Glomerular visceral epithelial cell (primary cell): ENCODE measurements around the gene CERK.

Experiments used
- DNase-seq: peaks from one replicate; pipeline ENCODE4 v3.0.0-alpha.2; 2016; ENCODE audit errors: extremely low spot score

Gene CERK

GRCh38 chr22:46764779-46765485 lies 26.9 kb upstream of the CERK start:
- no peak for DNase-seq

DNA sequence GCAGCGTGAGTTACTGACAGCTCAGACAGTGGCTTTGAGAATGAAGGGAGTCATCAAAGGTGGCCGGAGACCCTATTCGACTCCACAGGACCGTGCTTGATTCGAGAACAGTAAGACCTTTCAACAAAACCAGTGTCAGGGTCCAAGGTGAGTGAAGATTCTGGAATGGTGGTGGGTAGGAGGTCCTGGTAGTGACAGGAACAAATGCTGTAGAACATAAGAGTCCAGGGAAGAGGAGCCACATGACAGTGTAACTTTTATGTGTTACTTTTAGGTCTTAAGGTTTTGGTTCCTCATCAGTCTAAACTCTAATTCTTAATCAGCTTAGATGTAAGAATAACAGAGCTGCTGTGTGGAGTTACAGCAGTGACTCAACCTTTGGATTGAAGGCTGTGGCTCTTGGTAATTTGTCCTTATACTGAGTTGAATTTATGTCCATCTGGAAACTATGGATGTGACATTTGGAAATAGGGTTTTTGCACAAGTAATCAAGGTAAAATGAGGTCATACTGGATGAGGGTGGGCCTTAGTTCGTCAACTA lies 26.2 kb upstream of the CERK start:
- DNase-seq, result no peak

DNA sequence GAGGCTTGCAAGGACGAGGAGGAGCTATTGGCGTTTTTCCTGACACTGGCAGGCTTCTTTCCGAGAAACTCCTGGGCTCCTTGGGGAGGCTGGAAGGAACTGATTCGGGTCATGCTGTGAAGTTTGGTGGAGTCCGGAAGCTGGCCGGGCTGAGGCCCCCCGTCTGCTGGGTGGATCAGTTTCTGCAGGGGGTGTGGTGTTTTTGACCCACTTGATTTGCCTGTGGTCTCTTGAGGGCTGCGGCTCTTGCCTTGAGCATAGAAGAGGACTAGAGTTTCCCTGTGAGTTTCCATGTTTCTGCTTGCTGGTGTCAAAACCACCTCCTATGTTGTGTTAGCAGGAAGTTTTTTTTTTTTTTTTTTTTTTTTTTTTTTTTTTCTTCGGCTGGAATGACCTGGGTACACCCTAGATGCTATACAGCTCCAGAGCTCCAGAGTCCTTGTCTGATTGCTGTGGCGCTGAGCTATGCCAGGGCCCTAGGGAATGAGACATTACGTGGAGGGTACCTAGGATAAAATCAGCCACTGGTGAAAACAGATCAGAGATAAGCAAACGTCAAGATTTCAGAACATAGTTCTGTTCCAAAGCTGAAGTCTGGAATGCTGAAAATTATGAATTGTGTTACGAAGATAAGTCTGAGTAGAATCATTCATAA lies 25.1 kb upstream of the CERK start:
- no peak for DNase-seq

GRCh38 chr22:46762238-46763050 lies 24.4 kb upstream of the CERK start, which contains the start of gene TBC1D22A:
TBC1D22A (plus strand) TSS chr22:46762650; CDS start chr22:46762787, 137 bp downstream.
- peak; percentile 89 for DNase-seq

DNA sequence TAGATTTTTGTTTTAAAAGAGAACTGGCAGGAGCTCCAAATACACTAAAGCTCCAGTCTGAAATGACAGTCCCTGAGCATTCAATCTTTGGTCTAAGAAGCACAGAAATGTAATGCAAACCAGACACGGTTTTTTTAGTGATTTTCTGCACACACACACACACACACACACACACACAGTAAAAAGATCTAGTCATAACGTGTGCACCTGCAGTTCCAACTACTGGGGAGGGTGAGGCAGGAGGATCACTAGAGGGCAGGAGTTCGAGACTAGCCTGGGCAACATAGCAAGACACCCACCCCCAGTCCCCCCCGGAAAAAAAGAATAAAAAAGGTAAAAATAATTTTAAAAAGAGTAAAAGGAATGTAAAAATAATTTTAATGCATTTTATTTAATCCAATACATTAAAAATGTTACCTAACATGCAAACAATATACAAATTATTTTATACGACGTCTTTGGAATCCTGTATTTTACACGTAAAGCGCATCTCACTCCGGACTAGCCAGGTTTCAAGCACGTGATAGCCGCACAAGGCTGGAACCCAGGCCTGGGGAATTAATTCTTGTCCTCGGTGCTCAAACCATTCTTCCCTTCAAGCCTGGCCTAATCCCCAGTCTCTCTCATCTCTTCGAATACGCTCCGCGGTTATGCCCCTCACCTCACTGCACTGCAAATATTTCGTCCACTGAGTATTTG lies 23.6 kb upstream of the CERK start:
- DNase-seq, result no peak

DNA sequence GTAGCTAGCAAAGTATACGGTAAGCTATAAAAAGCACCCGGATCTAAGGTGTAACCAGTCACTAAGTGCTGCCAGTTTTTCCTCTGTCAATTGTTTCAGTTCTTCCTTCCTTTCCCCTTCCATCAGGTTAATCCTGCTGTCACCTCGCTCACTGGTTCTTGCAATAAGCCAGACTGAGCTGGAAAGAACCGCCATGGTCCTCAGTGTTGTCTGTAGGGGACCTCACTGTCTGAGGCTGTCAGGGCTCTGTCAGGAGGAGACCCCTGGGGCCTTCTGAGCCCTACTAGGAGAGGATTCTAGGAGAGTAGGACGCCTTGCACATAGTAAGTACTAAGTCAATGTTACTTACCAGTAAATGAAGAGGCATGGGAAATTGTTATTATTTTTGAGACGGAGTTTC lies 23.0 kb upstream of the CERK start:
- DNase-seq, result no peak

DNA sequence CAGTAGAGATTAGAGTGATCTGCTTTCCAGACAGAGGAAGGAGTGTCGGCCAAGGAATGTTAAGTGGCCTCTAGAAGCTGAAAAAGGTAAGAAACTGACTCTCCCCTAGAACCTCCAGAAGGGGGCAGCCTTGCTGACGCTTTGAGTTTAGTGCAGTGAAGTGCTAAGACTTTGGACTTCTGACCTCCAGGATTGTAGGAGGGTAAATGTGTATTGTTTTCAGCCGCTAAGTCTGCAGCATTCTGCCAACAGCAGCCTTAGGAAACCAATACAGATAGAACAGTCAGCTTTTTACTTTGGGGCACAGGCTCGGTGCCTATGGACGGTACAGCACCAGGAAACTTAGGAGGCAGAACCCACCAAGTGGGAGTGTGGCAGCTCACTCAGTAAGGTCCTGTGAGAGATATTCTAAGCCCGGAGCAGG lies 20.8 kb upstream of the CERK start:
- DNase-seq, result peak; percentile 42

- no peak for DNase-seq
Measured at GRCh38 chr22:46758121-46758520, 20.1 kb upstream of the CERK start.

DNA sequence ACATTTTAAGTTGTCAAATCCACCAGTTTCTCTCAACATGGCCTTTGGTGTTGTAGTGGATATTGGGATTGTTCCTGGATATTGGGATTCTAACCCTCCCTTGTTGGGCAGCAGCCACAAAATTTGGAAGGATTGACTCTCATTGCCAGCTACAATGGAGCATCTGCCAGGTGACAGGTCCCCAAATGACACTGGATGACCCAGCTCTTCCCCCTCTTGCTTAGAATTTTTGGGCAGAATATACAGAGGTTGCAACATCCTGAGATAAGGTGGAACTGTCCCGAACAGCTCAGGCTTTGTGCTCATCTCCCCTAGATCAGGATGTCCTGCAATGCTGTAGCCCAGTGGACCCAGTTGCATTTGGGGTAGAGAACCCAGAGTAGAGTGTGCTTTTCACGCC lies 19.1 kb upstream of the CERK start:
- no peak for DNase-seq

DNA sequence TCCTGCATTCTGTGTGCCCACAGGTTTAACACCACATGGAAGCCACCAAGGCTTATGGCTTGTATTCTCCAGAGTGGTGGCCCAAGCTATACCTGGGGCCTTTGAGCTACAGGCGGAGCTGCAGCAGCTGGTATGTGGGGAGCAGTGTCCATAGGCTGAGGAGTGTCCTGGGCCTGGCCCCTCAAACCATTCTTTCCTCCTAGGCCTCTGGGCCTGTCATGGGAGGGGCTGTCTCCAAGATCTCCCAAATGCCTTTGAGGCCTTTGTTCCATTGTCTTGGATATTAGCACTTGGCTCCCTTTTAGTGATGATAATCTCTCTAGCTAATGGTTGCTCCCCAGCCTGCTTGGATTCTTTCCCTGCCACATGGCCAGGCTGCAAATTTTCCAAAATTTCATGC lies 18.0 kb upstream of the CERK start:
- DNase-seq, result no peak

DNA sequence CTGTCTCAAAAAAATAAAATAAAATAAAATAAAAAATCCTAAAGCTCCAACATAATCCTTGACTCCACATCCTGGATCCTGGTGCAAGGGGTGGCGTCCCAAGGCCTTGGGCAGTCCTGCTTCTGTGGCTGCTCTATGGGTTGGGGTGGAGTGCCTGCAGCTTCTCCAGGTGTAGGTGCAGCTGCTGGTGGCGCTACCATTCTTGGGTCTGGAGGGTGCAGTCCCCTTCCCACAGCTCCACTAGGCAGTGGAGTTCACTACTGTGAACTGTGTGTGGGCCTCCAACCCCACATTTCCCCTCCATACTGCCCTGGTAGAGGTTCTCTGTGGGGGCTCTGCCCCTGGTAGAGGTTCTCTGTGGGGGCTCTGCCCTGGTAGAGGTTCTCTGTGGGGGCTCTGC lies 17.5 kb upstream of the CERK start:
- no peak for DNase-seq

DNA sequence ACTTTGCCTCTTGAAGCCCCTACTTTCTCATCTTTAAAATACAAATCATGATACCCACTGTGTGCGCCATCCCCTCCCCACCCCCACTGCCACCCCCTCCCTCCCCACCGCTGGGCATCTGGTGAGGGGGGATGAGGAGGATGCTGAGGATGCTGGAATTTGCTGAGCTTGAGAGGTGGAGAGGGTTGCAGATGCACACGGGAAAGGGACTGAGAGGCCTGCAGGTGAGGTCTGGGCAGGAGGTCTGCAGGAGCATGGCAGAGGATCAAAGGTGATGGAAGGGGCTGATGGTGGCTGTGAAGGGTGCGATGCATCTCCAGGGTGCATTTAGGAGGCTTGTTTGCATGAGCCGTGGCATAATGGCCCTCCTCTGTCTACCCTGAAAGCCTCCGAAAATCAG lies 16.8 kb upstream of the CERK start:
- no peak for DNase-seq

DNA sequence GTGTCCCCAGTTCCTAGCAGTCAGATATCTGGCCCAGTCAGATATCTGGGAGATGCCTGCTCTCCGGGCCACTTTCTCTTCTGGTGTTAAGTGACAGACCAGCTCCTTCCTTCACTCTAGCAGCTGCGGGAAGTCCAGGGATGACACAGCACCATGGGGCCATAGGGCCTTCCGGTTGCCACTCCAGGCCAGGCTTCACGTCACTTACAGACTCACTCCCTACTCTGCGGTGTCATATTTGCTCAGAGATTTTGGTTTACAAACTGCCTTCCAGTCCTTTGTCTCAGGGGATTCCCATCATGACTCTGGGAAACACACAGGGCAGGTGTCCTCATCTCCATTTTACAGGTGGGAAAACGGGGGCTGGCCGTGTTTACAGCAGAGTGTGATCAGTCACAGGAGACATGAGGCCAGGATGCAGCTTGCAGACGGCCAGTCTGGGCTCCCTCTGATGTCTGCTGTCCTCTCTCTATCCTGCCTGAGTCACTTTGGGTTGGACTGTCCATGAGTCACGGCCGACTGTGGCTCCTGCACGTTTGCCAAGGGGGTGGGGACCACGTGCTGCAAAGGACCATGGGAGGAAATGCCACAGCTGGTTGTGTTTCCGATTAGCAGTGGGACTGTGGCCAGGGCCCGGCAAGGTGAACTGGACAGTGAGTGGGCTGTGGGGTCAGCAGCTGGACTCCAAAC lies 16.2 kb upstream of the CERK start:
- DNase-seq, result peak; percentile 93

GRCh38 chr22:46753761-46754109 lies 15.7 kb upstream of the CERK start:
- no peak for DNase-seq

GRCh38 chr22:46753360-46753759 lies 15.3 kb upstream of the CERK start:
- no peak for DNase-seq

- no peak for DNase-seq
Measured at GRCh38 chr22:46752988-46753310, 14.9 kb upstream of the CERK start.

- no peak for DNase-seq
Measured at GRCh38 chr22:46752286-46752987, 14.4 kb upstream of the CERK start.

GRCh38 chr22:46750863-46751443 lies 12.9 kb upstream of the CERK start:
- no peak for DNase-seq

DNA sequence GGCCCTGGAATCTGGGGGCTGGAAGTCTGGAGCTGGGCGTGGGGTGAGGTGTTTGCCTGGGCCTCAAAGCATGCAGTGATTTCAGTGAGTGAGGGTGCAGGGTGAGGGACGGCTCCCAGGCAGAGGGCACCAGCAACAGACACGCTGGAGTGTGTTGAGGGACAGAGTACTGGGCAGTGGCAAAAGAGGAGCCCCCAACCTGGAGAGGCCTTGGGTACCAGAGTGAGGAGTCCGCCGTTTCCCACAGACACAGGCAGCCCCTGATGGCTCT lies 12.4 kb upstream of the CERK start:
- no peak for DNase-seq

DNA sequence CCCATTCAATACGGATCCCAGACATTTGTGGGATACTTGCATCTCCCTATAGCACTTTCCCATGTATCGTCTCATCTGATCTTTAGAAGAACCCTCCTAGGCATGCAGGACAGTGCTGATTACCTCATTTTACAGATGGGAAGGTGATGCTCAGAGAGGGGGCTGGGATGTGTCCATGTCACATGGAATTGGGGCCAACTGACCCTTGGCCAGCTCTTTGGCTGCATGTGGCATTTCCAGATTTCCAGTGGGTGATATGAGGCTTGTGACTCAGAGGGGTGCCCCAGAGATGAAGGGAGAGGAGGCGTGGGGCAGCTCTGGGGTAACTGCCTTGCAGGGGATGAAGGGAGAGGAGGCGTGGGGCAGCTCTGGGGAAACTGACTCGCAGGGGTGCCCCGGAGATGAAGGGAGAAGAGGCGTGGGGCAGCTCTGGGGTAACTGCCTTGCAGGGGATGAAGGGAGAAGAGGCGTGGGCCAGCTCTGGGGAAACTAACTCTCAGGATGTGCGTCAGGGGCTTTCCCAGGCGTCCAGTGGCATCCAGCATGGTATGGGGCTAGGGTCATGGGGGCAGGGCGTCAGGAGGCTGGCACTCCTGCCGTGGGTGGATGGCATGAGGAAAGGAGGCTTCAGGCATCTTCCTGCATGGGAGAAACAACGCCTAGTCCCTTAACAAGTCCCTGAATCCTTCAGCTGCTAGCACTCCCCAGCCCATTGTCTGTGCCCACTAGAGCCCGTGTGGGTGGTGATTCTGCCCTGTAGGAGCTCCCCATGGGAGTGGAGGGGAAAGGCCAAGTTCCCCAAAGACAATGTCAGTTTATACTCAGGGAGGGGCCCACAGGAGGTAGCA lies 11.9 kb upstream of the CERK start:
- DNase-seq, result no peak
